BE2C (cell line): Measurements from ENCODE around the gene MYBPC3.

Experiments
- DNase-seq: peaks from one replicate; pipeline ENCODE4 v3.0.0-alpha.2; 2020
- H3K27me3 ChIP-seq: fragments of 250-450 bp; sonication (Bioruptor Pico); 2 replicates; pipeline ENCODE4 v1.5.1; 2020; ENCODE audit warnings: mild to moderate bottlenecking
- H3K36me3 ChIP-seq: fragments of 250-450 bp; sonication (Bioruptor Pico); 2 replicates; pipeline ENCODE4 v1.5.1; 2020; ENCODE audit warnings: mild to moderate bottlenecking
- H3K4me1 ChIP-seq: fragments of 250-450 bp; sonication (Bioruptor Pico); 2 replicates; pipeline ENCODE4 v1.5.1; 2020
- H3K4me3 ChIP-seq: 2 replicates; pipeline ENCODE4 v1.5.1; 2011; ENCODE audit warnings: low read depth, low read length
- H3K9me3 ChIP-seq: fragments of 250-450 bp; sonication (Bioruptor Pico); 2 replicates; pipeline ENCODE4 v1.5.1; 2020
- CTCF ChIP-seq: IDR thresholded peaks from 2 replicates; pipeline ENCODE4 v1.5.1; 2012; ENCODE audit warnings: mild to moderate bottlenecking, low read depth, low read length

MYBPC3 gene

GRCh38 chr11:47361419-47361818 is 8.9 kb upstream of the MYBPC3 start:
- no peaks in the 10 kb centered on the region for H3K36me3 ChIP-seq
- H3K27me3 ChIP-seq = no peaks in the 10 kb centered on the region
- no peak overlapping the region for H3K4me3 ChIP-seq
- TF ChIP-seq CTCF = no peak
- no peaks in the 10 kb centered on the region for H3K4me1 ChIP-seq
- no peaks in the 10 kb centered on the region for H3K9me3 ChIP-seq
- DNase-seq = no peak

DNA sequence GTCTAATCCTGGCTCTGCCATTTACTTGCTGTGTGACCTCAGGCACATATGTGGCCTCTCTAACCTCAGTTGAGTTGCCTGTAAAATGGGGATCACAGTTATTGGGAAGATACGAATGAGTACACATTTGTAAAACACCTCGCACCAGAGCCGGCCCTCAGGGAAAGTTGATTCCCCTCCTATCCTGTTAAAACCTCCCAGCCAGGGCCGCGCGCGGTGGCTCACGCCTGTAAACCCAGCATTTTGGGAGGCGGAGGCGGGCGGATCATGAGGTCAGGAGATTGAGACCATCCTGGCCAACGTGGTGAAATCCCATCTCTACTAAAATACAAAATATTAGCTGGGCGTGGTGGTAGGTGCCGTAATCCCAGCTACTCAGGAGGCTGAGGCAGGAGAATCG is 7.8 kb upstream of the MYBPC3 start:
- H3K9me3 ChIP-seq = no peaks in the 10 kb centered on the region
- TF ChIP-seq CTCF = no peak
- no peaks in the 10 kb centered on the region for H3K36me3 ChIP-seq
- H3K27me3 ChIP-seq = no peaks in the 10 kb centered on the region
- H3K4me1 ChIP-seq = no peaks in the 10 kb centered on the region
- no peak for DNase-seq
- H3K4me3 ChIP-seq = no peak overlapping the region

- Histone ChIP-seq H3K27me3 (no peaks in the 10 kb centered on the region), H3K9me3 (no peaks in the 10 kb centered on the region), H3K4me1 (no peaks in the 10 kb centered on the region), H3K36me3 (no peaks in the 10 kb centered on the region), H3K4me3 (no peak overlapping the region)
- no peak for DNase-seq
- TF ChIP-seq CTCF = no peak
Observed at GRCh38 chr11:47359586-47359985, 7.1 kb upstream of the MYBPC3 start.

DNA sequence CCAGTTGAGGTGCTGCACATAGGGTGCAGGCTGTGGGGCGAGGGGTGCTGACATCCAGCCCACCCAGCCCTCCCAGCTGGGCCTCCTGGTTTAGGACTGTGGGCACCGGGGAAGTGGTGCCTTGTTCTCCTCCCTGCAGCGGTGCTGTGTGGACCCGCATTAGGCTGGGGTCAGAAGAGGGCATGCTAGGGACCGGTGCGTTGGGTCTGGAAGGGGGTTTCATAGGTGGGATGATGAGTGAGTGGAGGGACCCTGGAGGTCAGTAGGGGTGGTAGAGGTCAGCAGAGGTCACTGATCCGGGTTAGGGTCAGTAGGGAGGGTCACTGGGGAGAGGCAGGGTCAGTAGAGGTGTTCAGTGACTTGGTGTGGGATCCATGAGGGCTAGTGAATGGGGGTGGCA is 6.7 kb upstream of the MYBPC3 start:
- Histone ChIP-seq H3K4me3 (no peak overlapping the region), H3K27me3 (no peaks in the 10 kb centered on the region), H3K4me1 (no peaks in the 10 kb centered on the region), H3K36me3 (no peaks in the 10 kb centered on the region), H3K9me3 (no peaks in the 10 kb centered on the region)
- DNase-seq = no peak
- no peak for TF ChIP-seq CTCF

DNA sequence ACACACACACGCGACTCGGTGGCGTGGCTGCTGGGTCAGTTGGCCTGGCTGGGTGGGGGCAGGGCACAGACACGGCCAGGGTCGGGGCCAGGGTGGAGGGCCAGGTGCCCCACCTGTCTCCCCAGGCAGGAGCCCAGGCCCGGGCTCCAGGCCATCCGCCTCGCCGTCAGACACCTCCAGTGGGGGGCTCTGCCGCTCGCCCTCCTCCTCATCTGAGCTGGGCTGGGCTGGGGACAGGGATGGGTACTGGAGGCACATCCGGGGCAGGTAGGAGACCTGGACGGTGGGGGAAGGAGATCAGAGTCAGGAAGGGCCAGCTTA is 6.2 kb upstream of the MYBPC3 start:
- no peak for TF ChIP-seq CTCF
- no peak for DNase-seq
- H3K36me3 ChIP-seq = no peaks in the 10 kb centered on the region
- no peak overlapping the region for H3K4me3 ChIP-seq
- no peaks in the 10 kb centered on the region for H3K9me3 ChIP-seq
- H3K27me3 ChIP-seq = no peaks in the 10 kb centered on the region
- no peaks in the 10 kb centered on the region for H3K4me1 ChIP-seq

DNA sequence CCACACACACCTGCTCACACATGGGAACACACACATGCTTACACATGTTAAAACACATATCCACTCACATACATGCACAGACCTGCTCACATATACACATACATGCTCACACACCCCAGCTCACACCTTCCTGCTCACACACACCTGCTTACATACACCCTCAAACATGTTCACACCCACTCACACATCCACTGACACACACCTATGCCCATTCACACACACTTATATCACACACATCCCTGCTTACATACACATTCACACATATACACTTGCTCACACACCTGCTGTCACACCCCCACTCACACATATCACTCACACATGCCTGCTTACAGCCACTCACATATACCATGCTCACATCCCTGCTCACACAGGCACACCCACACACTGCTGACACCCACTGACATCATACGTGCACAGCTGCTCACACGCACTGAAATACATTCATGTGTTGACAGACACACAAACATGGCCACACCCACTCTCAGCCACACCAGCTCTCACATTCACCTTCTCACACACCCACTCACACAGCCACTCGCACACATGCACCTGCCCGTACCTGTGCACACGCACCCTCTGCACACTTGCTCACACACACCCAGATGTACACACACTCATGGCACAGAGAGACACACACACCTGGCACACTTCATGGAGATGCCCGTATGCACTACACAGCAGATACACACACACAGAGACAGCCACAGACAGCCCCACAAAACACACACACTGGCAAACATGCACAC is 5.7 kb upstream of the MYBPC3 start:
- Histone ChIP-seq H3K4me3 (no peak overlapping the region), H3K36me3 (no peaks in the 10 kb centered on the region), H3K9me3 (no peaks in the 10 kb centered on the region), H3K27me3 (no peaks in the 10 kb centered on the region), H3K4me1 (no peaks in the 10 kb centered on the region)
- TF ChIP-seq CTCF = no peak
- no peak for DNase-seq
